Panc1 (cell line): ENCODE measurements around the gene PRR23A. TPM values are rescaled to one million over a fixed set of nuclear protein-coding genes. Genes with fewer than 3 reads are reported as not detected.

Experiments
- ATAC-seq: fragments of 200-7000 bp; cut with Tn5 transposase; 2 replicates; pipeline ENCODE4 v1.9.1; 2020; ENCODE audit warnings: mild to moderate bottlenecking, moderate library complexity
- Bru-seq: library from RNA; stranded (reverse); fragments of 400-500 nt; gene quantifications from one replicate; lab custom pipeline; 2021; lab: Mats Ljungman, UMichigan
- BruChase-seq, 2 experiments: library from RNA; stranded (reverse); fragments of 400-500 nt; gene quantifications; one replicate each; lab custom pipeline; 2021; lab: Mats Ljungman, UMichigan
- BruUV-seq: library from RNA; stranded (reverse); fragments of 400-500 nt; replicated peaks from 2 replicates; lab custom pipeline; 2021; lab: Mats Ljungman, UMichigan
- CTCF ChIA-PET: fragments of 300-600 bp; sonication (Branson Sonifier 250); formaldehyde crosslinking; loops from one replicate; lab custom pipeline; 2022; ENCODE audit warnings: antibody characterized with exemption; lab: Charles Lee
- POLR2A ChIA-PET: fragments of 300-600 bp; sonication (Branson Sonifier 250); formaldehyde crosslinking; loops from one replicate; lab custom pipeline; 2022; ENCODE audit warnings: antibody characterized with exemption; lab: Charles Lee
- DNase-seq: peaks from one replicate; pipeline ENCODE4 v3.0.0-alpha.2; 2010; ENCODE audit warnings: low read depth, low spot score
- H3K27ac ChIP-seq: 2 replicates; pipeline ENCODE4 v1.5.1; 2011; ENCODE audit warnings: mild to moderate bottlenecking, low read length, inconsistent platforms
- H3K27me3 ChIP-seq: fragments of 200-500 bp; sonication (Bioruptor generic); 2 replicates; pipeline ENCODE4 v1.6.0; 2014; ENCODE audit warnings: low read length, inconsistent platforms; ENCODE audit not compliant: control insufficient read depth, insufficient read depth
- H3K36me3 ChIP-seq: fragments of 200-500 bp; sonication (Bioruptor generic); 2 replicates; pipeline ENCODE4 v1.5.1; 2014; ENCODE audit warnings: inconsistent platforms, mild to moderate bottlenecking, low read length, moderate library complexity; ENCODE audit not compliant: control insufficient read depth, insufficient read depth
- H3K4me1 ChIP-seq: 2 replicates; pipeline ENCODE4 v1.5.1; 2011; ENCODE audit warnings: inconsistent platforms, mild to moderate bottlenecking, low read length, moderate library complexity; ENCODE audit not compliant: control insufficient read depth, insufficient read depth
- H3K4me3 ChIP-seq, 2 experiments: 2 replicates each; pipeline ENCODE4 v1.5.1; 2011 to 2012; ENCODE audit warnings: low read depth in 2 of 2, low read length in 2 of 2, mild to moderate bottlenecking in 2 of 2, inconsistent platforms in 1 of 2, moderate library complexity in 1 of 2
- H3K9me3 ChIP-seq: fragments of 200-500 bp; sonication (Bioruptor generic); 2 replicates; pipeline ENCODE4 v1.5.1; 2014; ENCODE audit warnings: low read depth, mild to moderate bottlenecking, inconsistent platforms, low read length, moderate library complexity; ENCODE audit not compliant: control insufficient read depth, insufficient read depth
- CTCF ChIP-seq: fragments of 450-650 bp; IDR thresholded peaks from 2 replicates; pipeline ENCODE4 v1.5.1; 2017; ENCODE audit warnings: mild to moderate bottlenecking
- POLR2AphosphoS5 ChIP-seq: IDR thresholded peaks from 2 replicates; pipeline ENCODE4 v1.6.1; 2012; ENCODE audit warnings: mild to moderate bottlenecking, low read depth, low read length, moderate library complexity
- REST ChIP-seq, 2 experiments: IDR thresholded peaks; 2 replicates each; pipeline ENCODE4 v1.6.1; 2011 to 2012; ENCODE audit warnings: low read depth in 2 of 2, control low read depth in 1 of 2, low read length in 1 of 2, mild to moderate bottlenecking in 1 of 2, moderate library complexity in 1 of 2; ENCODE audit not compliant: insufficient read depth in 1 of 2
- SIN3A ChIP-seq: IDR thresholded peaks from 2 replicates; pipeline ENCODE4 v1.6.1; 2012; ENCODE audit warnings: low read depth, mild to moderate bottlenecking, low read length, moderate library complexity, borderline replicate concordance; ENCODE audit not compliant: insufficient read depth
- TCF7L2 ChIP-seq: IDR thresholded peaks from 2 replicates; pipeline ENCODE4 v1.6.1; 2011; ENCODE audit warnings: mild to moderate bottlenecking, low read depth, low read length, inconsistent platforms
- in situ Hi-C: cut with HindIII; loops from 2 replicates; pipeline ENCODE4 v1.10.0; 2016; ENCODE audit warnings: low sequenced_read_pairs, low pct_unique_long_range_greater_than_20kb
- intact Hi-C: fragments of 100-400 bp; cut with micrococcal nuclease; formaldehyde crosslinking; loops from one replicate; pipeline ENCODE4 v1.10.0; 2022; ENCODE audit not compliant: unreplicated experiment
- long read RNA-seq: library from polyadenylated mRNA; unstranded; transcript quantifications from one replicate; pipeline ENCODE4 v2.0.0, GENCODE V29; 2021; ENCODE audit not compliant: unreplicated experiment
- polyA plus RNA-seq: library from polyadenylated mRNA; unstranded; fragments of >200 nt; gene quantifications from one replicate; pipeline ENCODE4 v1.2.1, GENCODE V29; 2012; ENCODE audit warnings: missing spikeins; ENCODE audit not compliant: insufficient read length
- total RNA-seq: library from RNA; stranded (reverse); gene quantifications from one replicate; pipeline ENCODE4 v1.2.1, GENCODE V29; 2021; ENCODE audit not compliant: unreplicated experiment

Gene PRR23A
- total RNA-seq (not detected), Bru-seq, nascent RNA (not detected), BruChase-seq, experiment 1, labeled RNA remaining after a 2-hour chase (not detected), BruChase-seq, experiment 2, labeled RNA remaining after a 6-hour chase (not detected)
- polyA plus RNA-seq, result not detected
- long read RNA-seq, result 0 reads

GRCh38 chr3:139006051-139006716 is at the start of gene PRR23A:
Gene PRR23A (minus strand): TSS chr3:139006268. CDS start chr3:139006268, 0 bp downstream.
- ChIA-PET POLR2A (no interaction called here), CTCF (no interaction called here)
- no TSS peak for BruUV-seq
- no peaks in the 10 kb centered on the region for H3K4me1 ChIP-seq
- no peaks in the 10 kb centered on the region for H3K27me3 ChIP-seq
- DNase-seq, result no peak
- H3K36me3 ChIP-seq, result no peaks in the 10 kb centered on the region
- no peaks in the 10 kb centered on the region for H3K9me3 ChIP-seq
- intact Hi-C loops (no loop called here), in situ Hi-C loops (no loop called here)
- TF ChIP-seq POLR2AphosphoS5, result no peak
- TF ChIP-seq REST (IDR thresholded peaks at IDR 0.05; ENCODE audit: insufficient read depth in 1 of 2, low read depth in 2 of 2, low read length in 1 of 2), result no peak
- no peak for TF ChIP-seq TCF7L2
- no peak for TF ChIP-seq CTCF
- no peak for TF ChIP-seq SIN3A
- no peak for ATAC-seq
- no peak within 1 kb of the TSS for H3K27ac ChIP-seq
- H3K4me3 ChIP-seq, result no peak within 1 kb of the TSS

GRCh38 chr3:139052802-139053600 is 46.9 kb upstream of the PRR23A start:
- ChIA-PET CTCF (interaction anchor here (0.6 kb wide), 1 partner anchor 39 kb away, joined by 5 read pairs; no protein-coding TSS in a partner anchor), POLR2A (no interaction called here)
- DNase-seq (no peak), ATAC-seq (no peak)
- intact Hi-C loops, result no loop called here
- TF ChIP-seq SIN3A (no peak), TCF7L2 (no peak), POLR2AphosphoS5 (no peak), REST (IDR thresholded peaks at IDR 0.05; ENCODE audit: insufficient read depth in 1 of 2, low read depth in 2 of 2, low read length in 1 of 2) (no peak), CTCF (no peak)
- Histone ChIP-seq H3K4me3 (no peak overlapping the region), H3K27me3 (no peaks in the 10 kb centered on the region), H3K27ac (no peak overlapping the region), H3K4me1 (no peaks in the 10 kb centered on the region), H3K36me3 (no peaks in the 10 kb centered on the region), H3K9me3 (peaks cover 5% of the 10 kb centered on the region; the same call in 1 of the 2 replicates)
- BruUV-seq, result no TSS peak
- in situ Hi-C loops, result no loop called here
